GM12891 (cell line): Measurements from ENCODE around the gene ERO1B.

Experiments used
- PAX5 ChIP-seq: IDR thresholded peaks from 2 replicates; pipeline ENCODE4 v1.6.1; 2011; ENCODE audit warnings: low read length, moderate library complexity, mild to moderate bottlenecking; ENCODE audit not compliant: insufficient read depth, severe bottlenecking
- POLR2A ChIP-seq: IDR thresholded peaks from 2 replicates; pipeline ENCODE4 v1.6.1; 2011; ENCODE audit warnings: low read depth, low read length, control low read depth
- POLR2AphosphoS5 ChIP-seq: IDR thresholded peaks from 2 replicates; pipeline ENCODE4 v1.6.1; 2011; ENCODE audit warnings: low read depth, low read length, control low read depth
- POU2F2 ChIP-seq: IDR thresholded peaks from 2 replicates; pipeline ENCODE4 v1.6.1; 2011; ENCODE audit warnings: low read depth, mild to moderate bottlenecking, control low read depth, low read length, moderate library complexity
- SPI1 ChIP-seq: IDR thresholded peaks from 2 replicates; pipeline ENCODE4 v1.6.1; 2011; ENCODE audit warnings: low read depth, low read length, control low read depth
- TAF1 ChIP-seq: IDR thresholded peaks from 2 replicates; pipeline ENCODE4 v1.6.1; 2011; ENCODE audit warnings: low read depth, low read length, control low read depth

DNA sequence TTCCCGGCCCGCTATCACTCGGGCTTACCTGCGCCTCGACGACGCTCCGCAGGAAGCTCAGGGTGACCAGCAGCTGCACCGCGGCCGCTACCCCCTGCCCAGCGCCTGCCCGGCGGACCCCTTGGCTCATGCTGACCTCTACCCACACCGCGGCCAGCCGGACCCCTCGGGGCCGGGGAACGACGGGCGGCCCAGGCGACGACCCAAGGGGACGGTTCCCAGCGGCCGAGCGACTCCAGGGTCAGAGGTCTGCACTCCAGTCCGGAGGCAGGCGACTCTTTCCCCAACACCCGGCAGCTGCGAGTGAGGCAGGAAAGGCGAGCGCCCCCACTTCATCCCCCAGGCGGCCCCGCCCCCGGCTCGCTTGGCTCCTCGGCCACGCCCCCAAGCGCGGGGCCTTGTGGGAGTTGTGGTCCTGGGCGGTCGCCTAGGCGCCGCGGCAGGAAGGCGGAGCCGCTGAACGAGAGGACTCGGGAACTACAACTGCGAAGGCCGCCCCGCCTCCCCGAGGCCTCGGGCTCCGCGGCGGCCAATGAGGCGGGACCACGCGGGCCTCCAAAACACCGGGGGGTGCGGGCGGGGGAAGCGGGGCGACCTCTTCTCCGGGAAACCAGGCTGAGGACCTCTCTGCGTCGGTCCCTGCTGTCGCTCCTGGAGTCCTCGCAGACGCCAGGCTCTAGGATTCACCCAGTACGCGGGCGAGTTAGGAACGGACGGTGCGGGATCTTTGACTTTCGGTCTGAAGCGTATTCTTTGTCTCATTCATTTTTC lies at the start of gene ERO1B:
- TF ChIP-seq POLR2A: peak; percentile 97
- TF ChIP-seq TAF1: peak; percentile 91
- peak; percentile 97 for TF ChIP-seq POLR2AphosphoS5
- no peak for TF ChIP-seq PAX5
- TF ChIP-seq SPI1: no peak
- TF ChIP-seq POU2F2: no peak; the same call in 1 of the 2 replicates
